Activated CD8-positive, alpha-beta memory T cell treated with anti-CD3 and anti-CD28 coated beads for 36 hours (primary cell): ENCODE data around the gene FBP1. TPM values are rescaled to one million over a fixed set of nuclear protein-coding genes. Genes with fewer than 3 reads are reported as not detected.

ENCODE experiments used
- CTCF ChIA-PET: fragments of 350-600 bp; sonication (Branson Sonifier 250); formaldehyde crosslinking; loops from one replicate; lab custom pipeline; 2021; ENCODE audit warnings: antibody characterized with exemption; lab: Charles Lee
- POLR2A ChIA-PET: fragments of 350-600 bp; sonication (Branson Sonifier 250); formaldehyde crosslinking; loops from one replicate; lab custom pipeline; 2021; ENCODE audit warnings: antibody characterized with exemption; lab: Charles Lee
- total RNA-seq, 2 experiments: library from RNA; stranded (reverse); gene quantifications; one replicate each; pipeline ENCODE4 v1.2.3, GENCODE V29; 2021

Gene FBP1
- total RNA-seq, 2 experiments from 2014 or later, result 0.13 to 0.46 TPM

GRCh38 chr9:94663640-94664039 is 24.3 kb upstream of the FBP1 start:
- ChIA-PET POLR2A (no interaction called here), CTCF (no interaction called here)

- ChIA-PET POLR2A (no interaction called here), CTCF (no interaction called here)
Observed at GRCh38 chr9:94663140-94663539, 23.8 kb upstream of the FBP1 start.

DNA sequence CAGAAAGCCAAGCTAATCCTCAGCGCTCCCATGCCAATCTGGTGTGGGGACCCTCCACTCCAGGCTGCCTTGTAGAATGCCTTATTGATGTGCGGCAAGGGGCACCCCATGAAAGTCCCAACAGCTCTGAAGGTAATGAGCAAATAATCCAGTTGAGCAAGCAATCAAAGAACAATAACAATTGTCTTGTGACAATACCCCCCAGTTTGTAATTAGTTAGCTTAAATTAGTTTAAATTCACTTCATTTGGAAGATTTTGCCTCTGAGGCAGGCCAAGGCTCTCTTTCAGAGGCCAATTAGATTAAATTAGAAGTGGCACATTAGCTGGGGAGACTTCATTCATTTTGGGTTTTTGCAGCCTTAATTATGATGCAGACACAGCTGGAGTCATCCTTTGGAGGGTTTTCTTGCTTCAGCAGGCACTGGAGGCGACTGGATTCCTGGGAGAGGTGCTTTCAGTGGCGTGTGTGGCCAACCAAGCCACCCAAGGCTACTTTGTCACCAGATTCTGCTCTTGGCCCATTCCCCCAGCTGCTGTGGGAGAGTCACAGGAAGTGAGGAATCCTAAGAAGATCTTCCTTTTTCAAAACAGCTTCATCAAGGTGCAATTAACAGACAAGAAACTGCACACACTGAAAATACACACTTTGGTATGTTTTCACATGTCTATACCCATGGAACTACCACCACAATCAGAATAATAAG is 17.9 kb upstream of the FBP1 start:
- ChIA-PET POLR2A (no interaction called here), CTCF (interaction anchor here (1.6 kb wide), 1 partner anchor 11 kb away, joined by 4 read pairs; no protein-coding TSS in a partner anchor)

DNA sequence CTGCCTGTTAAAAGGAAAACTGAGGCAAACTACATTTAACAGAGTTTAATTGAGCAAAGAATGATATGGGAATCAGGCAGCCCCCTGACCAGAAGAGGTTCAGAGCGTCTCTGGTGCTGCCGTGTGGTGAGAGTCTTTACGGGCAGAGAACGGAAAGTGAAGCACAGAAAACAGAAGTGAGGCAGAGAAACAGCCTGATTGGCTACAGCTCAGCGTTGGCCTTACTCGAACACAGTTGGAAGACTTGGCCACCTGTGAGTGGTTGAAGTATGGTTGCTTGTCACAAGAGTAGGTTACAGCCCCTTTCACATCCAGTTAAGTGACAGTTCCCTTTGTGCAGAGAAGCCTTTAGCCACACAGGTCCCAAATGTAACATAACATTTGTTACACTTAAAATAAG is 16.9 kb upstream of the FBP1 start:
- ChIA-PET CTCF (interaction anchor here (1.1 kb wide), 1 partner anchor 12 kb away, joined by 3 read pairs; no protein-coding TSS in a partner anchor), POLR2A (no interaction called here)

DNA sequence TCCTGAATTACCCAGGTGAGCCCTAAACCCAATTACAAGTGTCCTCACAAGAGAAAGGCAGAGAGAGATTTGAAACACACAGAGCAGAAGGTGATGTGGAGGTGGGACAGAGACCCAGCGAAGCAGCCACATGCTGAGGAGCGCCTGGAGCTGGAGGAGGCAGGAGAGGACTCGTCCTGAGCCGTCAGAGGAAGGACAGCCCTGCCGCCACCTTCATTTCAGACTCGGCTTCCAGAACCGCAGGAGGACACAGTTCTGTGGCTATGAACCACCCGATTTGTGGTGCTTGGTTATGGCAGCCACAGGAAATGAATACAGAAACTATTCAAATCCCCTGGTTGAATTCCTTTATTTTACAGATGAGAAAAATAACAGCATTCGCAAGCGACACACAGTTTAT is 16.4 kb upstream of the FBP1 start:
- CTCF ChIA-PET, result interaction anchor here (1.1 kb wide), 1 partner anchor 13 kb away, joined by 3 read pairs; no protein-coding TSS in a partner anchor
- POLR2A ChIA-PET, result no interaction called here

DNA sequence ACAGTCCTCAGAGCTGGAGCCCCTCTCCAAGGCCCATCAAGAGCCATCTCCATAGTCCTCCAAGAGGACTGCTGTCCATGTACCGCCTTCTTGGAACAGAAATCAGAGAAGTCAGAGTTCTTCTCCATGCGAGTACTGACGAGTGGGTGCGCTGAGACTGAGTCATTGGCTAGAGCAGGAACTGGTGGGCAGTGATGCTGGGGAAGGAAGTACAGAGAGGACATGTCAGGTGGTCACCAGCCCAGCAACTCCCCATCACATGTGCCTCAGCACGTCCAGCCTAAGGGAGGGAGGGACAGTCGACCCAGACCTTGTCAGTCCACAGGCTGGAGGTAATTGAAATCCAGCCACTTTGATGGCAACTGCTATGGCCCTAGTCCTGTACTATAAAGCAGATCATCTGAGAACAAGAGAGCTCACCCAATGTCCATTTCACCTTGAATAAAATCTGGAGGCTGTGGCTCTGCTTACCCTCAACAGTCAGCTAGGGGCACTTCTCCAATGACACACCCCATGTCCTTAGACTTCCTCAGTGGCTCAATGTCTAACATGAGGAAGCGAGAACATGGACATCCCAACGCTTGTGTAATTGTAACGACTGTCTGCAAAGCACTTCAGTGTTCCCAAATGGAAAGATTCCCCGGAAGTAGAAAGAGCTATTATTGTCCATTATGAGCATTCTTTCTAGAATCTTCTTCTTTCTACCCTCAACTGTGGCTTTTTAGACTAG is 15.0 kb upstream of the FBP1 start:
- CTCF ChIA-PET, result no interaction called here
- POLR2A ChIA-PET, result no interaction called here

- CTCF ChIA-PET, result no interaction called here
- POLR2A ChIA-PET, result no interaction called here
Observed at GRCh38 chr9:94650949-94651348, 11.6 kb upstream of the FBP1 start.

DNA sequence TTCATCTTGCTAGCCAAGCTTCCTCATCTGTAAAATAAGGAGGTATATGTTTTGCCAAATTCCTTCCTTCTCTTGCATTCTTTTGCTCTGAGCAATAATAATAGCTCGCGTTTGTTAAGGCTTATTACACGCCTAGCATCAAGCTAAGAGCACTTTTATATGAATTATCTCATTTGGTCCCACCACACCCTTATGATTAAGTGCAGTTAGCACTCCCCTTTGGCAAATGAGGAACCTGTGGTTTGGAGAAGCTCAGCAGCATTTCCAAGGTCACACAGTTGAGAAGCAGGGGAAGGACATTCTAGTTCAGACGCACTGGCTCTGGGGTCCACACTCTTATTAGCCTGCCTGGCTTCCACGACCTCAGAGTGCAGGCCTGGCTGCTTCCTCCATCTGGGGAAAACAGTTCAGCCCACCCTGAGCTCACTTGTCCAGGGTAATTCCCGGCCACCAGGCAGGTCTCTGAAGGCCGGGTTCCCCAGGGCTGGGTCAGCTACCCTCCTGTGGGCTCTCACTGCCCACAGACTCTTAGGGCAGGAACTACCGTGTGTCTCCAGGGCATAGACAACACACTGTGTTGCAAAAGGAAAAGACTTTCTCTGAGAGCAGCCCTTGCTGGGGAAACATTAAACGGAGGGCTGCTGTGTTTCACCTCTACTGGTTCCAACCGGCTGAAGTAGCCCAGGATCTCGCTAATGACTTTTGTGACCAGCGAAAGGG is 9.9 kb upstream of the FBP1 start:
- ChIA-PET POLR2A (no interaction called here), CTCF (no interaction called here)

DNA sequence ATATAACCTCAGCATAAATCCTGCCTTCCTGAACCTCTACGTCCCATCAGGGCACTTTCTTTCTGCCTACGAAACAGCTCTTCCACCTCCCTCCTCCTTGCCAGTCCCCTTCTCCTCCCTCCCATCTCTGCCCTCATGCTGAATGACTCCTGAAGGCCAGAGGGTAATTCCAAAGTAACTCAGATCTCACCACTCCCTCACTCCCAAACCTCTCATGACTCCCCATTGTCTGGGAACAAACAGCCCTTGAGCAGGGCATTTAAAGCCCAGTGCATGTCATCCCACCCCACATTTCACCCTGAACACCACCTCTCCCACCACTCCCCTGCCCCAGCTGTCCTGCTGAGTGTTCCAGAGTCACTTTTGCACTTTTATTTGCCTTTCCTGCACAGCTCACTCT is 8.9 kb upstream of the FBP1 start:
- ChIA-PET CTCF (interaction anchor here (0.9 kb wide), 1 partner anchor 8 kb away, joined by 3 read pairs; no protein-coding TSS in a partner anchor), POLR2A (no interaction called here)

- POLR2A ChIA-PET, result no interaction called here
- CTCF ChIA-PET, result no interaction called here
Observed at GRCh38 chr9:94645901-94646300, 6.6 kb upstream of the FBP1 start.

DNA sequence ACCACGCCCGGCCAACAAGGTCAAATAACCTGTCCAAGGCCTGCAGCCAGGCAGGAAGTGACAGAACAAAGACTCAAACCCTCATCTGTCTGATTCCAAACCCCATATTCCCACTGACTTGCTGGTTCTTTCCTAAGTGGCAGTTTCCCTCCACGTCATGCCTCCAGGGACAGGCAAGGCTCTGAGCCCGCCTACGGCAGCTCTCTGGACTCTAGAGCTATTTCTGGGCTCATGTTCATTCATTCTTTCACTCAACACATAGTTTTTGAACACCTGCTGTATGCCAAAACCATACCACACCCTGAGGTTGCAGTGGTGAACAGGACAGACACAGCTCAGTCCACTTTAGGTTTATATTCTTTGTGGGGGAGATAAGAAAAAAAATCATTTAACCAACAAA is 5.2 kb upstream of the FBP1 start:
- POLR2A ChIA-PET, result no interaction called here
- CTCF ChIA-PET, result no interaction called here

- ChIA-PET CTCF (interaction anchor here (0.9 kb wide), 1 partner anchor 21 kb away, joined by 3 read pairs; no protein-coding TSS in a partner anchor), POLR2A (no interaction called here)
Observed at GRCh38 chr9:94643741-94644140, 4.4 kb upstream of the FBP1 start.

DNA sequence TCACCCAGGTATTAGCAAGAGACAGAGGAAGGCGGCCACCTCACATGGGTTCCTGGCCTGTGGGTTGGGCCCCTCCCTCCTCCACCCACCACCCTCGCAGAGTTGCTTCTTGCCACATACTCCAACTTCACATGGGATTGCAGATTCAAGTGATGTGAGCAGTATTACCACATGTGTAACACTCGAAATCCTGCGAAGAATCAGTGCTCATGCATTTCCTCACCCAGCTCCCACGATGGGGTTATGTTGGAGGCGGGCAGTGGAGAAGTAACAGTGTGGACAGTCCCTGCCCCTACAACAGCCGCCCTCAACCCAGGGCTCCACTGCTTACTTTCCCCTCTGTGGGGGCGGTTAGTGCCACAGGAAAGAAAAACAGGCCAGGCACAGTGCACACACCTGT is 3.9 kb upstream of the FBP1 start:
- ChIA-PET POLR2A (no interaction called here), CTCF (interaction anchor here (0.9 kb wide), 1 partner anchor 21 kb away, joined by 3 read pairs; no protein-coding TSS in a partner anchor)

GRCh38 chr9:94642501-94642900 is 3.2 kb upstream of the FBP1 start:
- POLR2A ChIA-PET, result no interaction called here
- CTCF ChIA-PET, result no interaction called here

DNA sequence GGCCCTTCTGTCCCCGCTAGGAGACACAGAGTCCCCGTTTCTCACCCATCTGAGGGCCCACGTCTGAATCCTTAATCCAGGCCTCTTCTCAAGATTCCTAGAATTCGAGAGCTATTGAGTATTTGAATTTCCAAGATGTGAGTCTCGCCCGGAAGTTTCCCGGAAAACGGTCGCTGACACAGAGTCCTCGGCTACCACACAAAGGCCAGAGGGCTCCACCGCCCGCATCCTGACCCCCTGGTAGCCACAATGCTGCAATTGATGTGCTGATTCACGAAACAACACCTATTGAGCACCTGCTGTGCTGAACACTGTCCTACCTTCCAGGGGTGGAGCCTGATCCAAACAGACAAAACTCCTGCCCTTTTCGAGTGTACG is 670 bp upstream of the FBP1 start:
- POLR2A ChIA-PET, result no interaction called here
- CTCF ChIA-PET, result interaction anchor here (1.0 kb wide), 1 partner anchor 8 kb away, joined by 3 read pairs; no protein-coding TSS in a partner anchor

GRCh38 chr9:94638335-94639060 is 820 bp downstream of the FBP1 start:
- ChIA-PET POLR2A (no interaction called here), CTCF (no interaction called here)

DNA sequence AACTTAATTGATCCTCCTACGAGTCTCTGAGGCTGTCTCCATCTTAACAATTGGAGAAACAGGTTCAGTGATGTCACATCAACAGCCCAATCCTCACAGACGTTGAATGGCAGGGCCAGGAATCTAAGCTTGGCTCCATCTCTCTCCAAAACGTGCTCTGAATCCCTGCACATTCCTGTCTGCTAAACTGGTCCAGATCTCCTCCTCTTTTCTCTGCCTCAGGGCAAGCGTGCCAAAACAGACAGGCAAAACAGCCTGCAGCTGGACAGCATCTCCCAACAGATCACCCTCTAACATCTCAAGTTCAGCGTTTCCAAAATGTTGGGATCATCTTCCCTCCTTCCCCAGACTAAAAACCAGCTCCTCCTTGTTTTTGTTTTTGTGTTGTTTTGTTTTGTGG is 6.6 kb downstream of the FBP1 start:
- POLR2A ChIA-PET, result no interaction called here
- CTCF ChIA-PET, result no interaction called here

DNA sequence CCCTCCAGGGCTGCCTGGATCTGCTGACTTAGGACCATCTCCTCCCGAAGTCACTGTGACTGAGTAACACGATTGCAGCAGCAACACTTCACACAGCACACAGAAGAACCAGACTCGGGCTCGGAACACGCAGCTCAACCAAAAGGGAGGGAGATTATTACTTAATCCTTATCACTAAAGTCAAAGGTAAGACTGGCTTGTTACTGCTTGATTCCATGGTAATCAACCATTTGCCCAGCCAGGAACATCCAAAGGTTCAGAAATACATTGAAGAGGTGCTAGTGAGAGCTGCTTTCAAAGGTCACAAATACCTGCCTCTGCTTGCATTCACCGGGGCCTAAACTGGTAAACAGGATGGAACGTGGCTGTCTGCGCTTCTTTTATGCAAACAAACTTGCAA is 7.7 kb downstream of the FBP1 start:
- POLR2A ChIA-PET, result no interaction called here
- CTCF ChIA-PET, result no interaction called here

- ChIA-PET CTCF (no interaction called here), POLR2A (no interaction called here)
Observed at GRCh38 chr9:94630833-94631232, 8.5 kb downstream of the FBP1 start.

GRCh38 chr9:94630281-94630680 is 9.0 kb downstream of the FBP1 start:
- POLR2A ChIA-PET, result no interaction called here
- CTCF ChIA-PET, result no interaction called here
